Measurements from ENCODE around the gene PPT2.

PPT2 gene

DNA sequence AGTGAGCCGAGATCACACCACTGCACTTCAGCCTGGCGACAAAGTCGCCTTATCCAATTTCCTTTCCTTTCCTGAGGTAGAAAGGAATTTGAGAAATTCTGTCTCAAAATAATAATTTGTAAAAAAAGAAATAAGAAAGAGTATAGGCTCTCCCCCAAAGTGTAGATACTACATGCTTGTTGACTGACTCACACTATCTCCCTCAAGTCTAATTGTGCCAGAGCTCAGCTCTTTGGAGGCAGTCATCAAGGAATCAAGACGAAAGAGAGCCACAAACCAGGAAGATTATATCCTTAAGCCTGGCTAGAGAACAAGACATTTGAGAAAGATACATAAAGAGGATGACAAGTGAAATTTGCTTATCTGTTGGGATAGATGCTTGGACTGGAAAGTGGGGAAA lies 20.2 kb upstream of the PPT2 start:
- Histone ChIP-seq H3K4me3 (ENCODE audit: low read length) (no peak overlapping the region), H3K79me2 (ENCODE audit: low read length) (peaks cover 10% of the 10 kb centered on the region), H3K9me3 (replicated peaks; ENCODE audit: insufficient read depth, low read length) (no peaks in the 10 kb centered on the region), H3K36me3 (replicated peaks; ENCODE audit: insufficient read depth, low read length) (no peaks in the 10 kb centered on the region), H3K27ac (ENCODE audit: low read length) (no peak overlapping the region), H3K4me1 (ENCODE audit: low read length) (peaks cover 6% of the 10 kb centered on the region), H3K9me2 (replicated peaks; ENCODE audit: insufficient read depth, low read length) (no peaks in the 10 kb centered on the region), H3F3A (ENCODE audit: insufficient read depth, low read length) (no peaks in the 10 kb centered on the region), H3K27me3 (replicated peaks; ENCODE audit: insufficient read depth, low read length) (peaks cover 28% of the 10 kb centered on the region), H3K9ac (ENCODE audit: low read length) (no peak overlapping the region), H2AFZ (ENCODE audit: low read length) (no peak overlapping the region), H4K20me1 (ENCODE audit: insufficient read depth, low read length) (no peaks in the 10 kb centered on the region), H3K4me2 (ENCODE audit: low read depth, low read length) (no peak overlapping the region)
- TF ChIP-seq EZH2phosphoT487 (IDR thresholded peaks at IDR 0.05; ENCODE audit: low read length) (no peak), EZH2 (optimal IDR thresholded peaks at IDR 0.05; ENCODE audit: low read depth, low read length) (no peak)
- TF ChIP-seq, protein P1, sequence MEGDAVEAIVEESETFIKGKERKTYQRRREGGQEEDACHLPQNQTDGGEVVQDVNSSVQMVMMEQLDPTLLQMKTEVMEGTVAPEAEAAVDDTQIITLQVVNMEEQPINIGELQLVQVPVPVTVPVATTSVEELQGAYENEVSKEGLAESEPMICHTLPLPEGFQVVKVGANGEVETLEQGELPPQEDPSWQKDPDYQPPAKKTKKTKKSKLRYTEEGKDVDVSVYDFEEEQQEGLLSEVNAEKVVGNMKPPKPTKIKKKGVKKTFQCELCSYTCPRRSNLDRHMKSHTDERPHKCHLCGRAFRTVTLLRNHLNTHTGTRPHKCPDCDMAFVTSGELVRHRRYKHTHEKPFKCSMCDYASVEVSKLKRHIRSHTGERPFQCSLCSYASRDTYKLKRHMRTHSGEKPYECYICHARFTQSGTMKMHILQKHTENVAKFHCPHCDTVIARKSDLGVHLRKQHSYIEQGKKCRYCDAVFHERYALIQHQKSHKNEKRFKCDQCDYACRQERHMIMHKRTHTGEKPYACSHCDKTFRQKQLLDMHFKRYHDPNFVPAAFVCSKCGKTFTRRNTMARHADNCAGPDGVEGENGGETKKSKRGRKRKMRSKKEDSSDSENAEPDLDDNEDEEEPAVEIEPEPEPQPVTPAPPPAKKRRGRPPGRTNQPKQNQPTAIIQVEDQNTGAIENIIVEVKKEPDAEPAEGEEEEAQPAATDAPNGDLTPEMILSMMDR (IDR thresholded peaks at IDR 0.05; ENCODE audit: low read length), result no peak
- DNase-seq, result no peak

- H3K79me2 ChIP-seq (ENCODE audit: low read length), result no peaks in the 10 kb centered on the region
- no peaks in the 10 kb centered on the region for H3K9me2 ChIP-seq (replicated peaks; ENCODE audit: insufficient read depth, low read length)
- H4K20me1 ChIP-seq (ENCODE audit: insufficient read depth, low read length), result no peaks in the 10 kb centered on the region
- no peak for TF ChIP-seq EZH2 (optimal IDR thresholded peaks at IDR 0.05; ENCODE audit: low read depth, low read length)
- TF ChIP-seq EZH2phosphoT487 (IDR thresholded peaks at IDR 0.05; ENCODE audit: low read length), result no peak
- TF ChIP-seq, protein P1 (IDR thresholded peaks at IDR 0.05; ENCODE audit: low read length), result no peak
- no peak overlapping the region for H3K27ac ChIP-seq (ENCODE audit: low read length)
- peaks cover 28% of the 10 kb centered on the region for H3K27me3 ChIP-seq (replicated peaks; ENCODE audit: insufficient read depth, low read length)
- no peak overlapping the region for H3K4me3 ChIP-seq (ENCODE audit: low read length)
- no peak overlapping the region for H2AFZ ChIP-seq (ENCODE audit: low read length)
- no peak for DNase-seq
- no peaks in the 10 kb centered on the region for H3K4me1 ChIP-seq (ENCODE audit: low read length)
- H3F3A ChIP-seq (ENCODE audit: insufficient read depth, low read length), result no peaks in the 10 kb centered on the region
- H3K4me2 ChIP-seq (ENCODE audit: low read depth, low read length), result no peak overlapping the region
- H3K9me3 ChIP-seq (replicated peaks; ENCODE audit: insufficient read depth, low read length), result no peaks in the 10 kb centered on the region
- no peaks in the 10 kb centered on the region for H3K36me3 ChIP-seq (replicated peaks; ENCODE audit: insufficient read depth, low read length)
- H3K9ac ChIP-seq (ENCODE audit: low read length), result no peak overlapping the region
Observed at GRCh38 chr6:32137454-32137853, 16.5 kb upstream of the PPT2 start.

GRCh38 chr6:32139590-32139989 lies 14.4 kb upstream of the PPT2 start:
- no peak overlapping the region for H2AFZ ChIP-seq (ENCODE audit: low read length)
- H3K4me1 ChIP-seq (ENCODE audit: low read length), result no peaks in the 10 kb centered on the region
- TF ChIP-seq EZH2 (optimal IDR thresholded peaks at IDR 0.05; ENCODE audit: low read depth, low read length) (no peak), EZH2phosphoT487 (IDR thresholded peaks at IDR 0.05; ENCODE audit: low read length) (no peak)
- TF ChIP-seq, protein P1 (IDR thresholded peaks at IDR 0.05; ENCODE audit: low read length), result no peak
- peaks cover 27% of the 10 kb centered on the region for H3K27me3 ChIP-seq (replicated peaks; ENCODE audit: insufficient read depth, low read length)
- H3K36me3 ChIP-seq (replicated peaks; ENCODE audit: insufficient read depth, low read length), result no peaks in the 10 kb centered on the region
- H3K9ac ChIP-seq (ENCODE audit: low read length), result no peak overlapping the region
- H4K20me1 ChIP-seq (ENCODE audit: insufficient read depth, low read length), result no peaks in the 10 kb centered on the region
- no peak for DNase-seq
- no peak overlapping the region for H3K4me3 ChIP-seq (ENCODE audit: low read length)
- no peaks in the 10 kb centered on the region for H3K9me3 ChIP-seq (replicated peaks; ENCODE audit: insufficient read depth, low read length)
- no peaks in the 10 kb centered on the region for H3F3A ChIP-seq (ENCODE audit: insufficient read depth, low read length)
- H3K4me2 ChIP-seq (ENCODE audit: low read depth, low read length), result no peak overlapping the region
- H3K9me2 ChIP-seq (replicated peaks; ENCODE audit: insufficient read depth, low read length), result no peaks in the 10 kb centered on the region
- no peak overlapping the region for H3K27ac ChIP-seq (ENCODE audit: low read length)
- no peaks in the 10 kb centered on the region for H3K79me2 ChIP-seq (ENCODE audit: low read length)
